GM21576 (cell line): ENCODE measurements around the gene SH3RF3.

Source experiments
- ATAC-seq: cut with Tn5 transposase; IDR thresholded peaks from one replicate; pipeline ENCODE4 v1.9.1; 2021; ENCODE audit warnings: mild to moderate bottlenecking, moderate library complexity; ENCODE audit not compliant: unreplicated experiment

The SH3RF3 gene

GRCh38 chr2:109272461-109272860 lies 143.5 kb downstream of the SH3RF3 start:
- no peak for ATAC-seq

GRCh38 chr2:109275120-109276012 lies 146.4 kb downstream of the SH3RF3 start:
- ATAC-seq, result no peak

- ATAC-seq, result no peak
Observed at GRCh38 chr2:109277406-109277805, 148.4 kb downstream of the SH3RF3 start.

GRCh38 chr2:109279243-109279860 lies 150.3 kb downstream of the SH3RF3 start:
- no peak for ATAC-seq

GRCh38 chr2:109280804-109281203 lies 151.8 kb downstream of the SH3RF3 start:
- ATAC-seq, result no peak

GRCh38 chr2:109282360-109282759 lies 153.4 kb downstream of the SH3RF3 start:
- ATAC-seq, result no peak

GRCh38 chr2:109282865-109283264 lies 153.9 kb downstream of the SH3RF3 start:
- no peak for ATAC-seq

GRCh38 chr2:109284826-109285225 lies 155.8 kb downstream of the SH3RF3 start:
- ATAC-seq, result no peak

- no peak for ATAC-seq
Observed at GRCh38 chr2:109285244-109285651, 156.2 kb downstream of the SH3RF3 start.

- ATAC-seq, result no peak
Observed at GRCh38 chr2:109287413-109287812, 158.4 kb downstream of the SH3RF3 start.

GRCh38 chr2:109287838-109288237 lies 158.8 kb downstream of the SH3RF3 start:
- no peak for ATAC-seq

GRCh38 chr2:109288544-109289368 lies 159.8 kb downstream of the SH3RF3 start:
- no peak for ATAC-seq

- no peak for ATAC-seq
Observed at GRCh38 chr2:109289504-109290222, 160.7 kb downstream of the SH3RF3 start.

GRCh38 chr2:109290887-109291643 lies 162.1 kb downstream of the SH3RF3 start:
- no peak for ATAC-seq

- ATAC-seq, result no peak
Observed at GRCh38 chr2:109292386-109292785, 163.4 kb downstream of the SH3RF3 start.

- ATAC-seq, result no peak
Observed at GRCh38 chr2:109293663-109294062, 164.7 kb downstream of the SH3RF3 start.

- no peak for ATAC-seq
Observed at GRCh38 chr2:109294523-109294922, 165.5 kb downstream of the SH3RF3 start.

GRCh38 chr2:109295070-109295780 lies 166.2 kb downstream of the SH3RF3 start:
- no peak for ATAC-seq

- ATAC-seq, result no peak
Observed at GRCh38 chr2:109295781-109296117, 166.7 kb downstream of the SH3RF3 start.
